WERI-Rb-1 (cell line): ENCODE measurements around the gene NHS.

Source experiments
- DNase-seq: peaks from one replicate; pipeline ENCODE4 v3.0.0-alpha.2; 2020
- H3K27ac ChIP-seq: fragments of 250-450 bp; sonication (Bioruptor Pico); 2 replicates; pipeline ENCODE4 v1.5.1; 2020; ENCODE audit warnings: mild to moderate bottlenecking, moderate library complexity
- H3K27me3 ChIP-seq: fragments of 250-450 bp; sonication (Bioruptor Pico); 2 replicates; pipeline ENCODE4 v1.5.1; 2021; ENCODE audit warnings: mild to moderate bottlenecking, low read depth, moderate library complexity; ENCODE audit not compliant: insufficient read depth, severe bottlenecking
- H3K36me3 ChIP-seq: fragments of 250-450 bp; sonication (Bioruptor Pico); 2 replicates; pipeline ENCODE4 v1.5.1; 2020; ENCODE audit warnings: mild to moderate bottlenecking, moderate library complexity
- H3K4me3 ChIP-seq: 2 replicates; pipeline ENCODE4 v1.5.1; 2011; ENCODE audit warnings: low read depth, mild to moderate bottlenecking, control low read depth, low read length
- H3K9me3 ChIP-seq: fragments of 250-450 bp; sonication (Bioruptor Pico); 2 replicates; pipeline ENCODE4 v1.5.1; 2021; ENCODE audit warnings: mild to moderate bottlenecking, moderate library complexity; ENCODE audit not compliant: severe bottlenecking
- CTCF ChIP-seq: IDR thresholded peaks from 2 replicates; pipeline ENCODE4 v1.5.1; 2011; ENCODE audit warnings: low read depth, mild to moderate bottlenecking, control low read depth, inconsistent platforms, low read length

Gene NHS

GRCh38 chrX:17689971-17690409 is 315.0 kb downstream of the NHS start:
- Histone ChIP-seq H3K4me3 (no peak overlapping the region), H3K27ac (no peak overlapping the region), H3K27me3 (peaks cover 9% of the 10 kb centered on the region), H3K9me3 (no peaks in the 10 kb centered on the region), H3K36me3 (no peaks in the 10 kb centered on the region)
- TF ChIP-seq CTCF = peak; percentile 60
- DNase-seq = peak; percentile 41

GRCh38 chrX:17692709-17693346 is 317.8 kb downstream of the NHS start:
- no peaks in the 10 kb centered on the region for H3K36me3 ChIP-seq
- no peak overlapping the region for H3K27ac ChIP-seq
- no peak for TF ChIP-seq CTCF
- DNase-seq = peak; percentile 68
- peaks cover 5% of the 10 kb centered on the region for H3K27me3 ChIP-seq
- H3K4me3 ChIP-seq = no peak overlapping the region
- no peaks in the 10 kb centered on the region for H3K9me3 ChIP-seq

GRCh38 chrX:17697191-17697590 is 322.2 kb downstream of the NHS start:
- no peak overlapping the region for H3K4me3 ChIP-seq
- no peaks in the 10 kb centered on the region for H3K36me3 ChIP-seq
- TF ChIP-seq CTCF = no peak
- peaks cover 2% of the 10 kb centered on the region for H3K27me3 ChIP-seq
- H3K27ac ChIP-seq = no peak overlapping the region
- H3K9me3 ChIP-seq = no peaks in the 10 kb centered on the region
- DNase-seq = no peak

GRCh38 chrX:17700976-17701375 is 326.0 kb downstream of the NHS start:
- H3K27me3 ChIP-seq = no peaks in the 10 kb centered on the region
- no peak overlapping the region for H3K27ac ChIP-seq
- H3K4me3 ChIP-seq = no peak overlapping the region
- DNase-seq = no peak
- H3K9me3 ChIP-seq = no peaks in the 10 kb centered on the region
- no peaks in the 10 kb centered on the region for H3K36me3 ChIP-seq
- no peak for TF ChIP-seq CTCF

GRCh38 chrX:17703201-17703600 is 328.2 kb downstream of the NHS start:
- DNase-seq = no peak
- H3K4me3 ChIP-seq = no peak overlapping the region
- H3K36me3 ChIP-seq = no peaks in the 10 kb centered on the region
- H3K27ac ChIP-seq = no peak overlapping the region
- no peak for TF ChIP-seq CTCF
- no peaks in the 10 kb centered on the region for H3K27me3 ChIP-seq
- no peaks in the 10 kb centered on the region for H3K9me3 ChIP-seq

GRCh38 chrX:17705211-17705610 is 330.2 kb downstream of the NHS start:
- no peaks in the 10 kb centered on the region for H3K36me3 ChIP-seq
- TF ChIP-seq CTCF = no peak
- H3K27ac ChIP-seq = no peak overlapping the region
- no peaks in the 10 kb centered on the region for H3K9me3 ChIP-seq
- H3K4me3 ChIP-seq = no peak overlapping the region
- no peaks in the 10 kb centered on the region for H3K27me3 ChIP-seq
- DNase-seq = no peak
